ENCODE measurements around the gene ADAM17.

The ADAM17 gene

DNA sequence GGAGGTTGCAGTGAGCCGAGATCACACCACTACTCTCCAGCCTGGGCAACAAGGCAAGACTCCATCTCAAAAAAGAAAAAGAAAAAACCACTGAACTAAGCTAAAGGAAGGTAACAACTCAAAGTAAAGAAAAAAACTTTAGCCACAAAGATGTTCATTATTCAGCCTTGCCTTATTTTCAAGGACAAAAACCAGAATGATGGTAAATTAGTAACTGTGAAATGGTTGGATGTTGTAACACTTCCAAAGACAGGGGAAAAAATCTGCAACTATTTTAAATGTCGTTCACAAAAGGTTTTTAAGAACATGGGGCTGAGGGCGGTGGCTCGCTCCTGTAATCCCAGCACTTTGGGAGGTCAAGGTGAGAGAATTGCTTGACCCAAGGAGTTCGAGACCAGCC, 10.1 kb downstream of the ADAM17 start:
- Histone ChIP-seq H3K4me3 (ENCODE audit: low read length) (peak overlapping the region; percentile 72), H3K36me3 (ENCODE audit: control insufficient read depth, low read length) (peaks cover 31% of the 10 kb centered on the region), H3K79me2 (ENCODE audit: control insufficient read depth, low read length) (peaks cover 88% of the 10 kb centered on the region), H3K4me2 (ENCODE audit: low read length) (peak overlapping the region; percentile 96), H3K27ac (ENCODE audit: low read depth, low read length) (peak overlapping the region; percentile 96), H3K27me3 (ENCODE audit: control insufficient read depth, low read length) (no peaks in the 10 kb centered on the region), H3K9me2 (replicated peaks; ENCODE audit: control insufficient read depth, low read length) (no peaks in the 10 kb centered on the region), H3F3A (ENCODE audit: control insufficient read depth, insufficient read depth) (peaks cover 70% of the 10 kb centered on the region), H3K4me1 (ENCODE audit: control insufficient read depth, low read length) (peaks cover 99% of the 10 kb centered on the region), H3K9me3 (ENCODE audit: control insufficient read depth, insufficient read depth, low read length) (no peaks in the 10 kb centered on the region), H4K20me1 (ENCODE audit: control insufficient read depth, insufficient read depth, low read depth, low read length) (no peaks in the 10 kb centered on the region)
- TF ChIP-seq, protein P1, sequence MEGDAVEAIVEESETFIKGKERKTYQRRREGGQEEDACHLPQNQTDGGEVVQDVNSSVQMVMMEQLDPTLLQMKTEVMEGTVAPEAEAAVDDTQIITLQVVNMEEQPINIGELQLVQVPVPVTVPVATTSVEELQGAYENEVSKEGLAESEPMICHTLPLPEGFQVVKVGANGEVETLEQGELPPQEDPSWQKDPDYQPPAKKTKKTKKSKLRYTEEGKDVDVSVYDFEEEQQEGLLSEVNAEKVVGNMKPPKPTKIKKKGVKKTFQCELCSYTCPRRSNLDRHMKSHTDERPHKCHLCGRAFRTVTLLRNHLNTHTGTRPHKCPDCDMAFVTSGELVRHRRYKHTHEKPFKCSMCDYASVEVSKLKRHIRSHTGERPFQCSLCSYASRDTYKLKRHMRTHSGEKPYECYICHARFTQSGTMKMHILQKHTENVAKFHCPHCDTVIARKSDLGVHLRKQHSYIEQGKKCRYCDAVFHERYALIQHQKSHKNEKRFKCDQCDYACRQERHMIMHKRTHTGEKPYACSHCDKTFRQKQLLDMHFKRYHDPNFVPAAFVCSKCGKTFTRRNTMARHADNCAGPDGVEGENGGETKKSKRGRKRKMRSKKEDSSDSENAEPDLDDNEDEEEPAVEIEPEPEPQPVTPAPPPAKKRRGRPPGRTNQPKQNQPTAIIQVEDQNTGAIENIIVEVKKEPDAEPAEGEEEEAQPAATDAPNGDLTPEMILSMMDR (IDR thresholded peaks at IDR 0.05; ENCODE audit: low read depth, low read length, poor library complexity, severe bottlenecking): no peak
- TF ChIP-seq EZH2phosphoT487 (IDR thresholded peaks at IDR 0.05; ENCODE audit: borderline replicate concordance, low read length): no peak

DNA sequence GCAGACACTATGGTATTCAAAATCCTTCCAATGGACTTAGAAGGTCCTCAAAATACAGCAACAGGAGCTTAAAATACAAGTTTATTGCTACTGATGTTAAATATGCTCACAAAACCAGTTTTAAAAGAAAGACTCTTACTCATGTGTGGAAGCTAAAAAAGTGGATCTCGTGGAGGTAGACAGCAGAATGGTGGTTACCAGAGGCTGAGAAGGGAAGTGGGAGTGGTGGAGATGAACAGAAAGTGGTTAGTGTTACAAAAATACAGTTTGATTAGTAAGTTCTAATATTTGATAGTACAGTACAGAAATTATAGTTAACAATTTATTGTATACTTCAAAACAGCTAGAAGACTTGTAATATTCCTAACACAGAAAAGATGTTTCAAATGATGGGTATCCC, 12.1 kb downstream of the ADAM17 start:
- Histone ChIP-seq H3K4me3 (ENCODE audit: low read length) (peak overlapping the region; percentile 72), H3K27ac (ENCODE audit: low read depth, low read length) (peak overlapping the region; percentile 96), H3K79me2 (ENCODE audit: control insufficient read depth, low read length) (peaks cover 89% of the 10 kb centered on the region), H3K4me1 (ENCODE audit: control insufficient read depth, low read length) (peaks cover 99% of the 10 kb centered on the region), H3K4me2 (ENCODE audit: low read length) (peak overlapping the region; percentile 96), H3F3A (ENCODE audit: control insufficient read depth, insufficient read depth) (peaks cover 69% of the 10 kb centered on the region), H3K9me3 (ENCODE audit: control insufficient read depth, insufficient read depth, low read length) (no peaks in the 10 kb centered on the region), H3K9me2 (replicated peaks; ENCODE audit: control insufficient read depth, low read length) (no peaks in the 10 kb centered on the region), H3K36me3 (ENCODE audit: control insufficient read depth, low read length) (peaks cover 35% of the 10 kb centered on the region), H4K20me1 (ENCODE audit: control insufficient read depth, insufficient read depth, low read depth, low read length) (no peaks in the 10 kb centered on the region), H3K27me3 (ENCODE audit: control insufficient read depth, low read length) (no peaks in the 10 kb centered on the region)
- TF ChIP-seq, protein P1 (IDR thresholded peaks at IDR 0.05; ENCODE audit: low read depth, low read length, poor library complexity, severe bottlenecking): no peak
- TF ChIP-seq EZH2phosphoT487 (IDR thresholded peaks at IDR 0.05; ENCODE audit: borderline replicate concordance, low read length): no peak

DNA sequence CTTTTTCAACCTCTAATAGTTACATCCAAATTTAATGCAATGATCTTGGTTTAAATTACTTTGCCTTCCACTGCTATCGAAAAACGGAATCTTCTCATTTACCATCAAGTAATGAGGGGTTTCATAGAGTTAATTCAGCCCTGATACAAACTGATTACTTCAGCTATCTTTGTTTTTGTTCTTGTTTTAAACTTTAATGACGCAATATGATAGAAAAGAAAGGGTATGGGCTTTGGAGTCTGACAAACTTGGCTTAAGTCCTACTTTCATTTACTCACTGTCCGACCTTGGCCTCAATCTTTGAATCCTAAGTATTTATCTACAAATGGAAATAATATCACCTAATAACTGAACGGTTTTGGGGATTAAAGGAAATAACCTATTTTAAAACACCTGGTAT, 16.1 kb downstream of the ADAM17 start:
- no peaks in the 10 kb centered on the region for H3K9me3 ChIP-seq (ENCODE audit: control insufficient read depth, insufficient read depth, low read length)
- H3K27ac ChIP-seq (ENCODE audit: low read depth, low read length): peak overlapping the region; percentile 96
- no peaks in the 10 kb centered on the region for H3K27me3 ChIP-seq (ENCODE audit: control insufficient read depth, low read length)
- H3K79me2 ChIP-seq (ENCODE audit: control insufficient read depth, low read length): peaks cover 85% of the 10 kb centered on the region
- TF ChIP-seq, protein P1 (IDR thresholded peaks at IDR 0.05; ENCODE audit: low read depth, low read length, poor library complexity, severe bottlenecking): no peak
- TF ChIP-seq EZH2phosphoT487 (IDR thresholded peaks at IDR 0.05; ENCODE audit: borderline replicate concordance, low read length): no peak
- peak overlapping the region; percentile 57 for H3K4me3 ChIP-seq (ENCODE audit: low read length)
- peaks cover 59% of the 10 kb centered on the region for H3F3A ChIP-seq (ENCODE audit: control insufficient read depth, insufficient read depth)
- H4K20me1 ChIP-seq (ENCODE audit: control insufficient read depth, insufficient read depth, low read depth, low read length): no peaks in the 10 kb centered on the region
- H3K36me3 ChIP-seq (ENCODE audit: control insufficient read depth, low read length): peaks cover 60% of the 10 kb centered on the region
- H3K9me2 ChIP-seq (replicated peaks; ENCODE audit: control insufficient read depth, low read length): no peaks in the 10 kb centered on the region
- peak overlapping the region; percentile 77 for H3K4me2 ChIP-seq (ENCODE audit: low read length)
- H3K4me1 ChIP-seq (ENCODE audit: control insufficient read depth, low read length): peaks cover 97% of the 10 kb centered on the region

Data from DOHH2 (cell line).